ENCODE data around the gene CDHR5.

DNA sequence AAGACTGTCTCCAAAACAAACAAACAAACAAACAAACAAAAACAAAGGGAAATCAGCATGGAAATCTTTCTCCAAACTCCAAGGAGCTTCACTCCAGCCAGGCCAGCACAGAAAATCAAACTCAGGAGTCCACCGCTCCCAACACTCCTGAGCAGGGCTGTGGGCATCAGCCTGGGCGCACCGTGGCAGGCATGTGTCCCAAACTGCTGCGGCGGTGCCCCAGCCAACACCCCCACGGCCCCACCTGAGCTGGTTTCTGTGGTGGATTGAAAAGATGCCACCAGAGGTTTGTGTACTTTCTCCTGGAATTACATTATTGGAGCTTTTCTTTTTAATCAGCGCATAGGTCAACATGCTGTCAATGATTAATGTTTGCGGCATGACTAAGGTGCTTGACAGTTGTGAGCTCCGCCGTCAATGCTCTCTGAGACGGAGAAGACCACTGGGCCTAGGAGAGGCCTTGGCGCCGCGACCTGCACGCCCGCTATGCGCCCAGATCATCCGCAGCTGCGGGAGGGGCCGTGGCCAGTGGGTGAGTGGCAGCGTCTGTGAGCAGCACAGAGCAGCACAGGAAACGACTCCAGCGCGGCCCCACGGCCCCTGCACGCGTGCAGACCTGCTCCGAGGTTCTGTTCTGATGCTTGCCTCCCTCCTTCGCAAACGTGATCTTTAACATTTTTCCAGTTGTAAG, 30.4 kb upstream of the CDHR5 start:
- TF ChIP-seq CTCF (IDR thresholded peaks at IDR 0.05 in 4 of 5, conservative IDR thresholded peaks at IDR 0.05 in 1 of 5): no peak
- no peak for TF ChIP-seq POLR2A (IDR thresholded peaks at IDR 0.05)

Measured in gastrocnemius medialis (tissue), 4 donors.